Frontal cortex (tissue), 4 donors: Measurements from ENCODE around the gene DNAL1. TPM values are rescaled to one million over a fixed set of nuclear protein-coding genes. Genes with fewer than 3 reads are reported as not detected.

ENCODE experiments used
- DNase-seq, 2 donors: peaks; one replicate each; pipeline ENCODE4 v3.0.0; 2012; ENCODE audit warnings: low spot score in 2 of 2
- FAIRE-seq: peaks from 2 replicates; lab custom pipeline; 2012; peaks lifted over from hg19 to GRCh38; lab: Jason Lieb, UNC
- total RNA-seq: library from RNA; depleted of rRNA; stranded (reverse); fragments of >200 nt; gene quantifications from one replicate; pipeline ENCODE4 v1.2.3, GENCODE V29; 2014
- donor health status: control.
- donor health status: control.
- donor health status: control.

Gene DNAL1
- total RNA-seq, 1 donor from 2014 or later, result 33.4 TPM

DNA sequence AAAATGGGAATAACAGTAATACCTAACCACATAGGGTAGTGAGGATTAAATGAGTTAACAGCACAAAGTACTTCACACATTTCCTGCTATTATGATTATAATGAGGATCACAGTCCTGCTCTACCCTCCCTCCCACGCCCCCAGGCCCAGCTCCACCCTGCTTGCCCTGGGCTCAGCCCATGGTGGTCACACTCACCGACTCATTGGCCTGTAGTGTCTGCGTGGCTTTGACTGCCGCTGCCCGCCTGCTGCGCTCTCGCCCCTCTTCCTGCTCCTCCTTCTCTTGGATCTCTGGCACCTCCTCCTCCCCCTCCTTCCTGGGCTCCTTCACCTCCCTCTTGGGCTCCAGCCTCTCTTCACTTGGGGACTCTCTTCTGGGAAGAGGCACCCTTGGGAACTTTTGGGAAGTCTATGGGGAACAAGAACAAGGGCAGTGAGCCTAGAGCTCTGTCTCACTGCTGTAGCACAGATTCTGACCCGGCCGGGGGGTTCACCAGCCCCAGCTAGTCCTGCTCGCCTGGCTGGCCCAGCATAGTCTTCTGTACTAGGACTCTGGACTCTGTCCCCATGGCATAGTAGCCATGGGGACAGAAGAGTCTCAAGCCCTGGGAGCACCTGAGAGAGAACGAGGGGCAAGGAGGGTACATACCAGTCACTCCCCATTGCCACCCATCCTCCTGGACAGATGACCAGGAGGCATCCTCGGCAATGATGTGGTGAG, 76.5 kb downstream of the DNAL1 start:
- FAIRE-seq (no peak), DNase-seq (no peak)

DNA sequence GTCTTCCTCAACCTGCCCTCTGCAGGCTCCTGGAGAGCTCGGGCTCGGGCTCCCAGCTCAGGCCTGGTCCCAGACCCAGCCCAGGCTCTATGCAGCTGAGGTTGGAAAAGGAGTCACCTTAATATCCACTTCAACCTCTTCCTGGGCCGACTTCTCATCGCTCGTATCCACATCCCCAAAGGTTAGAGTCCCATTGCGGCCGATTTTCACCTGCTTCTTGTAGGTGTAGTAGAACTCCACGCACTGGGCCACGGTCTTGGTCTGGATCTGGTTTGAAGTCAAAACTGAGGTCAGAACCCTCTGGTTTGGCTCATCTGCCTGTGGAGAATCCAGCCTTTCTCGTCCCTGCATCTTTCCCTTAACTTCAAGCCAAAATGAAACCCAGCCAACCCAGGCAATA, 77.8 kb downstream of the DNAL1 start:
- FAIRE-seq, result no peak

DNA sequence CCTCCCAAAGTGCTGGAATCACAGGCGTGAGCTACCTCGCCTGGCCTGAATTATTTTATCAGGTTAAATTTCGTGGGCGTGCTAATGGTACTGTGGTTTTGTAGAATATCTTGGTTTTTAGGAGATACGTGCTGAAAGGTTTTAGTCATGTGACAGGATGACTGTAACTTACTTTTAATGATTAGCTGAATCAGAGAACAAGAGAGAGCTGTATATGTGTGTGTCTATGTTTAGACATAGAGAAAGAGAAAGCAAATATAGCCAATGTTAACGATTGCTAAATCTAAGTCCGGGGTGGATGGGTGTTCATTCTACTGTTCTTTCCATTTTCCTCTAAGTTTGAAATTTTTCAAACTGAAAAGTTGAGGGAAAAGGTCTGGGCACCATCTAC, 78.6 kb downstream of the DNAL1 start:
- FAIRE-seq (no peak), DNase-seq (no peak)

More for the DNA sequence above, 77.8 kb downstream of the DNAL1 start:
- no peak for DNase-seq

DNA sequence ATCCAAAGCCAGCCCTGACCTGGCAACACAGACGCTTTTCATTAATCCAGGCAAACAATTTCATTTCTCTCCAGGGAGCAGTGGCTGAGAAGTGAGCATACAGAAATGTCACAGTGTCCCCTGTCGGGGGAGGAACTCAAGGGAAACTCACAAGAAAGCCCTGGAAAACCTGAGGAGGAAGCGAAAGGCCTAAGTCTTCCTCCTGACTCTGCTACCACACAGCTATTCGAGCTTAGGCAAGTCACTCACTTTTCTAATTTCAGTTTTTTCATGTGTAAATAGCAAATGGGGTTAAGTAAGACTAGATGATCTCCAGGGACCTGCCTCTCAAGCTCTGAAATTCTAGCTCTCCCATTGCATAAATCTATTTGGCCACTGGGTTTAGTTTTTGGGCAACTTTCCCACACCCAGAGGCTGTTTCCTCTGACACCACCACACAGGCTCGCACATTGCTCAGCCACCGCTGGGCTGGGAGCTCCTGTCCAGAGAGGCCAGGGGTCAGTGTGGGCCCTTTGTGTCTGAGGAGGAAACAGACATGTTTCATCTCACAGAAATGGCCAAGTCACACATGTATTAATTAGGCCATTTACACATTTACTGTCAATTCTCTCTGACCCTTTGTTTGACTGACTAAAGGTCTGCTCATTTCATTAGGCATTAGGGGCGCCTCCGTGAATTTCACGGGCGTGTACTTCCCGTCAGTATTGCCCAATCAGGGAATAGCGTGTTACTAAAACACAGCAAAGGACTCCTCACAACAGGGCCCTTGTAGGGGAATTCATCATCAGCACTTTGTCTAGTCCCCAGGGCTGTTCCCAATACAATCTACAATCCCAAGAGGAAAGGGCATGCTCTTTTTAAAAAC, 79.2 kb downstream of the DNAL1 start:
- FAIRE-seq, result no peak
- no peak for DNase-seq

DNA sequence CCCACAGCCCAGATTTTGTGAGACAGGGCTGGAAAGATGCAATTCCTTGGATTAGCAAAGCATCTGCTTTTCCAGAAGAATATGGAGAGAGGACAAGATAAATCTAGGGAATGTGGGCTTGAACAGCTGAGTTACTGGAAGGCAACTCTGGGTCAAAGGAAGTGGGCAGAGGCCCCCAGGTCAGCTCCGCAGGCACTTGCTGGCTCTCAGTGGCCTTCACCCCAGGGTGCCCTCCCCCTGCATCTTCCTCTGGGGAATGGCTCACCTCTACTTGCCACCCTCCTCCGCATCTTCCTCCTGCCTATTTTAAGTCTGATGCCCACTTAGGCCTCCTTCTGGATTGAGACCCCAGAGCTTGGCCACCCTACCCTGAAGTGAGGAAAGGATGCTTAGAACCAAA, 79.9 kb downstream of the DNAL1 start:
- no peak for DNase-seq
- no peak for FAIRE-seq

DNA sequence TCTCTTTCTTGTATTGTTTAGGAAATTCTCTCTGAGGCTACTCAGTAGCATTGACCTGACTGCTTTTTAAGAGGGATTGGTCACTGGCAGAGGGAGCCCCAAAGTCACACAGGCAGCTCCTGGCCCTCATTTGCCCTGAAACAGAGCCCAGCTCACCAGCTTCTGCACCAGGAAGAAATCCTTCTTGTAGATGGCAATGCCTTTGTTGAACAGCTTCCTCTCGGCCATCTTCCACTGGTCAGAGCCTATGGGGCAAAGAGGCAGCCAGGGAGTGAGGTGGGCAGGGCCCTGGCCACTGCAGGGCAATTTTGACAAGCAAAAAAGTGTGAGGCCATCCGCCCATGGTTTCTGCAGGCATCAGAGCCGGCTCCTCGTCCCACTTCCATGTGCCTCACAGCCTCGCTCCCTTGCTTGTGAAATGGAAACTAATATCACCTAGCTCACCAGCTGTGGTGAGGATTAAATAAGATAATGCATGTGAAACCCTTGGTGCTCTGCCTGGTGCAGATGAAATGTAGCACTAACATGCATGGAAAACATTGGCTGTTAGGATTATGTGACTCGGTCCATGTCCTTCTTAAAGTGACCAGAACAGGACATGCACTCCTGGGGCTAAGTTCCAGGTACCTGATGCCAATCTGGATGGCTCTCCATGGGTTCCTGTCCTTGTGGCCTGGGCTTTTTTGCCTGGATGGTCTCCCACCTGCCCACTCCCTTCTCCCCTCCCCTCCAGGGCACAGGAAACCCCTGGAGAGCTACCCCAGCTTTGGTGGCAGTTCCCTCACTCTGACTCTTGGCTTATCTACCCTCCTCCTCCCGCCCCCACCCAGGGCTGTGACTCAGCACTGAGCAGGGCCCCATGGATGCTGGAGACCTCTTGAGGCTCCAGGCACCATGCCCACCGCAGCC, 80.6 kb downstream of the DNAL1 start:
- no peak for DNase-seq
- FAIRE-seq, result no peak

DNA sequence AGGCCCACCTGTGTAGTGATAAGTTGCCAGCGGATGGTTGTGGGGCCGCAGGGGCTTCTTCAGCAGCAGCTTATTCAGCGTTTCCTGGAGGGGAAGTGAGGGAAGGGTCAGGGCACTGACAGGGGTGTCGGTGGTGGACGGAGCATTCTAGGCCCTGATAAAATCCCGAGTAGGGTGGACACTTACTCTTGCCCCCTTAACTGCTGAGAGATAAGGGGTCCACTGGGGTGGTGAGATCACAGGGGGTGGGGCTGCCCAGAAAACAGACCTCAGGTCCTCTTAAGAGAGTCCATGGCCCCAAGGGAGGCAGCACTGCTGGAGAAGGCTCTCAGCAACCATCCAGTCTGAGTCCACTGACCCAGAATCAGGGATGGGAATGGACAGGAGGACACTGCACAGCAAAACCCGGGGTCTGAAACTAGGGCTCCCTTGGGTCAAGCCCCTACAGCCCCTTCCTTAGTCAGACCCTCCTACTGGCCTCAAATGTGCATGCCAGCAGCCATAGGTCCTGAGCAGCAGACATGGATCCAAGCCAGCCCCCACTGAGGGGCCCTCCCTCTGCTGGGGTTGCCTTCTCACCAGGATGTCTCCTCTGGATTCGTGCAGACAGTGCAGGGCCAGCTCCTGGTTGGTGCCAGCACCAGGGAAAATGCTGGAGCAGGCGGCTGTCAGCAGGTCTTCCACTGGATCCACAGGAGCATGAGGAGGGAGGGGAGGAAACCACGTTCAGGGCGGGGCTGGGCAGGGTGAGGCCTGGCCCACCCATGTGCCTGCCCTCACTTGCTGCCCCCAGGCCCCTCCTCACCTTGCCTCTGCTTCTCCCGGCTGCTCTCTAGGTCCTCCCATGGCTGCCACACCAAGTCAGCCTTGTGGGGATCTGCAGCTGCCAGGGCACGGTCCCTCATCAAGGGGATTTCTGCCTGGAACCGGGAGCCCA, 81.5 kb downstream of the DNAL1 start:
- DNase-seq (no peak), FAIRE-seq (no peak)

DNA sequence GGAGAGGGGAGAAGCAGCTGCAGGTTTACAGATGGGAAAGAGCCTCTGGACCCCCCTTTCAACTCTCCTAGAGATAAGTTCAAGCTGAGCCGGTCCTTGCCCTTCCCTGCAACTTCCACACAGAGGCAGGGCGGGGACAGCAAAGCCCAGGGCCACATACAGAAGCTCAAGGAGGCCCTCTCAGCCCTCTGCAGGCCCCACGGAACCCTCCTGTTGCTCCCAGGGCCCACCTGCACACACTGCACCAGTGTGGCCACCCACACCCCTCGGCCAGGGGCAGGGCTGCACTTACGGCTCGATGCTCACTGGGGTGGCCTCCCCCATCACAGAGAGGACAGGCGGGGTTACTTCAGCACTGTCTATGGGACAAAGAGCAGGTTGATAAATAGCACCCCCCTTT, 82.4 kb downstream of the DNAL1 start:
- no peak for DNase-seq
- FAIRE-seq, result no peak

DNA sequence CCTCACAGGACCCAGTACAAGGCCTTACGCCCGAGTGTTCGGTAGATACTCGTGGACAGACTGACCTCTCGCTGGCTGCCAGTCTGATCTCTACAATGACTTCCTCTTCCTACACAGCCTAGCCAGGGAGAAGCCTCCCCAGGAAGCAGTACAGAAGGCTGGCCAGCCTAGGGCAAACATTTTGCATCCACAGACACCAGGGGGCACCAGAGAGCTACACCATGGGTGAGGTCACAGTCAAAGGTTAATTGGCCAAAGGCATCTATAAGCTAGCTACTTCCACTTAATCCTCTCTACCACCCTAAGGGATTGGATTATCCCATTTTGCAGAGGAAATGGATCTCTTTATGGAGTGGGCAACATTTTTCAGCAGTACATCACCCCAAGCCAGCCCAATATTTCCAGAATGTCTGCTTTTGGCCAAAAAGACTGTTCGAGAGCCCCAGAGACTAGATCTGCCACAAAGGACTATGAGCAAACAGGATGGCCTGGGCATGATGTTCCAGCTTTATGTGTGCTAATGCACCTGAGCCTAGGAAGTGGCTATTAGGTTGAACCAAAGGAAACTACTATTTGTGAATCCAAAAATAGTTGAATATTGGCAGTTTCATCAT, 84.0 kb downstream of the DNAL1 start:
- no peak for FAIRE-seq
- DNase-seq, result peak; percentile 79 to 89

DNA sequence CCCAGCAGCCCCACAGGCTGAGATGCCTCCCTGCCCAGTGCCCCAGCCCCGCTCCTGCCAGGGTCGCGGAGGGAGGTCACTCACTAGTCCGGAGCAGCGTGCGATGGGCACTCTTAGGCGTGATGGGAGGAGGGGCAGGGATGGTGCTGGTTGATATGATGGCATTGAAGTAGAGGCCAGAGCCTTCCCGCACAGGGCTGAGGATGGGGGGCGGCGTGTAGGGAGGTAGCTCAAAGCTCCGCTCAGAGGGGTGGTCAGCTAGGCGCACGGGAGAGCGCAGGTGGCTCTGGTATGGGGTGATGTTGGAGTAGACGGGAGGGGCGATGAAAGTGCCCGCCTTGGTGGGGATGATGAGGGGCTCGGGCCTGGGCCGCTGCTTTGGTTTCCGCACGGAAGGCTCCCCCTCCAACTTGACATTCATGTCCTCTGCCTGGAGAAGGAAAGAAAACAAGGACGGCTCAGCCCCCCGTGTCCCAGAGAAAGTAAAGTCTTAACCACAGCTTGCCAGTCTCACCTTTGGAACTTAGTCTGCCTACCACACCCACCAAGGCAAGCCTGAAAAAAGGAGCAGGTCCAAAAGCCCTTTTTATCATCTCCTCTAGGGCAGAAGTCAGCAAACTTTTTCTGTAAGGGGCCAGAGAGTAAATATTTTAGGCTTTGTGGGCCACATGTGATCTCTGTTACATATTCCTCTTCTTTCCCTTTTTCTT, 84.9 kb downstream of the DNAL1 start:
- no peak for FAIRE-seq
- DNase-seq, result no peak

DNA sequence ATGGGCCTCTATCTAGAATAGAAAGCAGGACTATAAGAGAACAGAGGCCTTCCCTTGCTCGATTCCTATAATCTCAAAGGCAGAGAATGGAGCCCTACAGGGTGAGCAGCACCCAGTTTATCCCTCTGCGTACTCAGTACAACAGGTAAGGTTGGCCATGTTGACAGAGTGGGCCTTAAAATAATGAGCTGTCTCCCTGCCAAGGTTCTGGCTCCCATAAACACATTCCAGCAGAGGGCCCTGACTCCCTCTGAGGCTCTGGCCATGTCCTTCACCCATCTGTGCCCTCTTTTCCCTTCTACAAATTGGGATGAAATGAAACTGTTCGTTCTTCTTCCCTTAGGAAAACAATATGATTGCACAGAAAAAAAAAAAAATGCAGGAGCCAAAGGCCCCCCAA, 86.3 kb downstream of the DNAL1 start:
- FAIRE-seq, result no peak
- DNase-seq, result no peak

DNA sequence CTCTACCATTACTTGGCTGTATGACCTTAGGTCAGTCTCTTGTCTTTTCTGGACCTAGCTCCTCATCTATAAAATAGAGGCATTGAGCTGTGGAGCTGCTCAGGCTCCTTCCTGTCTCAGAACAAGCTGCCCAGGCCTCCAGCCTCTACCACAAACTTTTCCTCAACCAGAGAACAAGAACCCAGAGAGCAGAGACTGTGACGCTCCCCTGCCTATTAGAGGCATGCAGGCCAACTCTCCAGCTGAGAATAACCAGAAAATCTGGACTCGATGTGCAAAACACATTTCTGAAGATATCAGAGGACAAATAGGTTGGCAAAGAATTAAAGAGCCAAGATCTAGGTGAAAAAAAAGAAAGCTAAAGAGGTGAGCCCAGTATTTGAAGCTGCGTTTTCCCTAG, 87.2 kb downstream of the DNAL1 start:
- no peak for FAIRE-seq
- no peak for DNase-seq

DNA sequence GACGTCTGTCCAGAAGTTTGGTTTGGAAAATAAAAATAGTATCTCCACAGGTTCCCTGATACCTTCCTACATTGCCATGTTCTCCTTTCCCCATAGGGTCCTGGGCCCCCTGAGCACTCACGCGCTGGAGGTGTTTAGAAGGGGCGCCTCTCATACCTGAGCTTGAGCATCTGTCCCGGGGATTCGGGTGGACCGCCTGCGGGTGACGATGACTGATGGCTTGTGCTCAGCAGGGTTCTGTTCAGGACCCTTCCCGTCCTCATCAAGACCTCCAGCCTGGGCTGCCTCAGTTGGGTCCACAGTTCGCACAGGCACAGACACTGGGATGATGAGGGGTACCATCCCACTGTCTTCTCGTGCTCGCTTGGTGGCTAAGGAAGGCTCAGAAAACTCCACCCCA, 92.1 kb downstream of the DNAL1 start:
- DNase-seq (no peak), FAIRE-seq (no peak)

DNA sequence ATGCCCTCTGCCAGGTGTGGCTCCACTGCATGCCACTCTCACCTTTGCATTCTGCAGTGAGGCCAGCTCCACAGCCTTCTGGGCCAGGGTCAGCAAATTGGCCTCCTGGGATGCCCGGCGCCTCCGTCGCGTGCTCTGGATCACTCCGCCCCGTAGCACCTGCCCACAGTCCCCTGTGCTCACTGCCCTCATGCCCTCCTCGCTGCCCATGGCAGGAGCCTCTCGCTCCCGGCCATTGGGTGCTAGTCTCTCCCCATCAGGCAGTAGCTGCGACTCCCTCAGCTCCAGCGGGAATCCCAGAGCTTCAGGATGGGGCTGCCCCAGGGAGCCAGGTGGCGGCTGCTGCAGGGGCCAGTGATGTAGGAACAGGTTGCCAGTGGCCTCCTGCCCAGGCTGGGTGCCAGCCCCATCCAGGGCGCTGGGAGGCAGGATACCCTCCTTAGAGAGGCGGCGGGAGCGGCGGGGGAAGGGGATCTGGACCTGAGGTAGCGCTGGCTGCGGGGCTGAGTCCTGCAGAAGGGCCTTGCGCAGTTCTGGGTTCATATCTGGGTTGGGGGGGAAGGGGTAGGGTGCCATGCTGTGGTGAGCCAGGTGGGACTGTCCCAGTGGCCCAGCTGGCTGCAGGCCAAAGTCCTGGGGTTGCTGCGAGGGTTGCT, 93.9 kb downstream of the DNAL1 start:
- FAIRE-seq, result no peak
- no peak for DNase-seq

DNA sequence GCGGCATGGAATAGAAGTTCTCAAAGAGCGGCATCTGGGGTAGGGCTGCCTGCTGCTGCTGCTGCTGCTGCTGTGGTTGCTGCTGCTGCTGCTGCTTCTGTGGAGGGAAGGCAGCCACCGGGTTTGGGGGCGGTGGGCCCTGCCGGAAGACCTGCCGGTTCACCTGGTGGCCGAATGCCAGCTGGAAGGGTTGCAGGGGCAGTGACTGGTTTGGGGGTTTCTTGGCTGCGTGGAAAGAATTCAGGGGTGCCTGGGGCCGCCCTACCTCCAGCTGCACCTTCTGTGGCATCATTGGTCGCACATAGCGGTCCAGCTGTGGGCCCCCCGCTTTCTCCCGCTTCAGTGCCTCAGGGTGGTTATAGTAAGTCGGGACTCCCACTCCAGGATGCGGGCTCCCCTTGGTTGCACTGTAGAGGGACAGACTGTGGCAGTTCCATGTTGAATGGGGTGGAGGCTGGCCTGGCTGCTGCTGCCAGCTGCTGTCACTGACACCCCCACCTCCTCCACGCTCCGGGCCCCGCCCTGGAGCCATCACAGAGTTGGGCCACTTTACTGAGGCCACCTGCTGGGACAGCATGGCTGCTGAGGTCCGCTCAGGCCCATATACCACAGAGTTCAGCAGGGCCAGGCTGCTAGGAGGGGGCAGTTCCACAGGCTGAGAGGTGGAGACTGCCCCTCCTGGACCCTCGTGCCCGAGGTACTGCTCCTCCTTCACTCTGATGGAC, 94.5 kb downstream of the DNAL1 start:
- no peak for DNase-seq
- FAIRE-seq, result no peak

DNA sequence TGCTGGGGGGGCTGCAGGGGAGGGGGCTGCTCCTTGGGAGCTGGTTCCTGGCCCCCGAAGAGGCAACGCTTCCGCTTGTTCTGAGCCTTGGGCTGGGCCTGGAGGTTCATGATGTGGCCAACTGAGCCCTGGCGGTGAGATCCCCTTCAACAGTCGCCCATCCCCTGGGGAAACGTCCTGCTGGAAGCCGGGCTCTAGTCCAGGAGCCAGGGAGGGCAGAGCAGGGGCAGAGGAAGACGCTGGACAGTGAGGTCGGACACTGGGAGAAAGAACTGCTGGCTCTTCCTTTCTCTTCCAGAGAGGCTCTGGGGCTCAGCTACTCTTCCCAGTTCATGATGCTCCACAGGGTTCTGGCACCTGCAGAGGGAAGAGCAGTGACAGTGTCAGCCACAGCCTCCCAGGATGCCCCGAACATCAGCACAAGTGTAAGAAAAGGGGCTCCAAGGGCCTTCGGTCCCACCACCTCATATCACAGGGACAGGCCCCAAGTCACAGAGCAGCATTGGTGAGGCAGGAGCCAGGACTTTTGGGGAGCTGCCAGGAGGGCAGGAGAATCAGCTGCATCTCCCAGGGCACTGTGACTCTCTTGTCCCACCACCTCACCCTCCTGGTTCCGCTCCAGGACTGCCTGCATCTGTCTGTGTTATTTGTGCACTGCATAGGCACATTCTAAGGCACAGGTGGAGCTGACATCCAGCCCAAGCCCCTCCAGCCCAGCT, 95.3 kb downstream of the DNAL1 start:
- FAIRE-seq, result no peak

More for the DNA sequence above, 95.3 kb downstream of the DNAL1 start:
- no peak for DNase-seq
